Heart left ventricle (tissue), 16 donors: Measurements from ENCODE around the gene HK3. TPM values are rescaled to one million over a fixed set of nuclear protein-coding genes. Genes with fewer than 3 reads are reported as not detected.
A peak's percentile ranks its signal among the peaks of the same experiment; 100 is the strongest.

Experiments used
- ATAC-seq, 4 donors: fragments of 200-7000 bp; cut with Tn5 transposase; one replicate each; pipeline ENCODE4 v1.9.1; 2020 to 2022; ENCODE audit warnings: moderate library complexity in 4 of 4, mild to moderate bottlenecking in 3 of 4, moderate number of reproducible peaks in 1 of 4
- DNase-seq, 5 donors: peaks; one replicate each; pipeline ENCODE4 v3.0.0-alpha.2; 2020
- H3K27ac ChIP-seq, 12 donors: fragments of 200-600 bp; sonication (generic) in 4 of 12; one replicate each; pipeline versions ENCODE4 v1.5.0 to v1.8.0; 2016 to 2022; ENCODE audit warnings: mild to moderate bottlenecking in 2 of 12
- H3K27me3 ChIP-seq, 9 donors: fragments of 200-600 bp; sonication (generic) in 2 of 9; one replicate each; pipeline versions ENCODE4 v1.5.1 to v1.8.0; 2016 to 2022; ENCODE audit warnings: mild to moderate bottlenecking in 3 of 9
- H3K36me3 ChIP-seq, 9 donors: fragments of 200-600 bp; sonication (generic) in 2 of 9; one replicate each; pipeline versions ENCODE4 v1.5.0 to v1.8.0; 2018 to 2022; ENCODE audit warnings: mild to moderate bottlenecking in 2 of 9
- H3K4me1 ChIP-seq, 12 donors: fragments of 200-600 bp; sonication (generic) in 4 of 12; one replicate each; pipeline versions ENCODE4 v1.5.0 to v1.8.0; 2016 to 2022; ENCODE audit warnings: mild to moderate bottlenecking in 3 of 12
- H3K4me3 ChIP-seq, 12 donors: fragments of 200-600 bp; sonication (generic) in 4 of 12; one replicate each; pipeline versions ENCODE4 v1.5.0 to v1.8.0; 2017 to 2022; ENCODE audit warnings: mild to moderate bottlenecking in 9 of 12, moderate library complexity in 4 of 12
- H3K9me3 ChIP-seq, 12 donors: fragments of 200-600 bp; sonication (generic) in 4 of 12; one replicate each; pipeline versions ENCODE4 v1.5.0 to v1.8.0; 2016 to 2022; ENCODE audit warnings: mild to moderate bottlenecking in 1 of 12
- CTCF ChIP-seq, 12 donors: fragments of 200-600 bp; sonication (generic) in 4 of 12; IDR thresholded peaks; one replicate each; pipeline versions ENCODE4 v1.5.0 to v1.8.0; 2018 to 2022; ENCODE audit warnings: antibody characterized with exemption in 12 of 12, mild to moderate bottlenecking in 5 of 12
- POLR2A ChIP-seq, 2 donors: fragments of 450-650 bp; IDR thresholded peaks; one replicate each; pipeline ENCODE4 v1.6.1; 2017; ENCODE audit warnings: antibody characterized with exemption in 2 of 2, mild to moderate bottlenecking in 2 of 2, moderate library complexity in 2 of 2
- WGBS, 4 donors: extraction: QIAGEN DNeasy Blood & Tissue Kit in 2 of 4; methylation state at CpG; one replicate each; pipeline versions ENCODE4 v1.1.5 to v1.1.7; 2013 to 2018; 5-methylcytosine and 5-hydroxymethylcytosine counted together
- intact Hi-C, 10 donors: fragments of 100-400 bp; cut with DNase I; formaldehyde crosslinking; loops; one replicate each; pipeline versions ENCODE4 v1.11.1 to v1.14.2; 2022
- polyA plus RNA-seq, 2 donors: library from polyadenylated mRNA; stranded (reverse); fragments of 200-250 nt; gene quantifications; one replicate each; pipeline ENCODE4 v1.2.3, GENCODE V29; 2013
- total RNA-seq, 9 donors: library from RNA; depleted of rRNA in 2 of 9; stranded (reverse); fragments of >200 nt in 2 of 9; fragmentation: NEBNext Ultra II Directional in 3 of 9; extraction: Animal tissue kit (Norgen Biotek cat#: 25700) in 3 of 9; gene quantifications; one replicate each; pipeline versions ENCODE4 v1.1.0 to v1.2.4, GENCODE V29; 2016 to 2023
- donor health status: ischemic (EF 13 %, LVEDD 7.1; RV severe dilation, severe dysfunction).
- donor health status: healthy with polysubstance abuse.
- donor health status: DM: no; HTN: yes; CAD: no.
- donor health status: DM: no; HTN: no; CAD: no.
- donor health status: ischemic (EF 25% LVEDD 6.9; RV normal size, moderate dysfunction).
- donor health status: ischemic (EF 25% LVEDD 5.7; RV mildly dilated, moderate dysfunction).
- donor health status: healthy.
- donor health status: DM: yes; HTN: yes; CAD: no.
- donor health status: ischemic (EF 35%, LVEDD 5.7; RV mildly dilated, moderate dysfunction).
- donor health status: nonischemic (EF 11% LVEDD 7.7; RV severe dilation, severe dysfunction).
- donor health status: DM: yes; HTN: yes; CAD: no.
- donor health status: PGD.
- donor health status: ischemic (EF 29% LVEDD 5.4; RV normal size, mild dysfunction).
- donor health status: nonischemic (EF 23%, LVEDD 6.1; RV moderate dilation, normal function).

HK3 gene
- total and polyA plus RNA-seq, 11 donors: 0.46 to 44.0 (median 2.5) TPM

DNA sequence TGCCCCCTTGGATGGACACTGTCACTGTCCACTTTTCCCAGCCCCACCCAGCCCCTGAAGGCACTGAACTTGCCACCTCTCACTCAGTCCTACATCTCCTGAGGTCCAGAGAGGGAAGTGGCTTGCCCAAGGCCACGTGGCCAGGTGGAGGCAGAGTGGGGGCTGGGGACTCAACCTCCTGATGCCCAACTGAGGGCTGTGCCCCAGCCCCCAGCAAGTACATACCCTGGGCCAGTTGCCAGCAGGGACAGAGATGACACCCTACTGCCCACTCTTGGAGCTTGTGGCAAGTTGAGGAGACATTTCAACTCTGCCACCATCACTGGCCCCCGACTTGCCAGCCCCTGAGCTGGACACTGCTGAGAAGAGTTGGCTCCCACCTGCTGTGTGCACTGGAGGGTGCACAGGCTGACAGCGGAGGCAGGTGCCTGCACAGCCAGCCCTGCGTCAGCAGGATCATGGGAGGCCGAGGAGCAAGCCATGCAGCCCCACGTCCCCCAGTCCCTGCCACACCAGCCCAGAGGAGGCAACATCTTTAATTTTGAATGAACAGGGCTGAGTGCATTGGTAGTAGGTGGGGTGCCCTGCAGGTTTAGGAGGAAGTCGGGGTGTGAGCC, 49.4 kb downstream of the HK3 start:
- H3K36me3 ChIP-seq: no peaks in the 10 kb centered on the region
- H3K27me3 ChIP-seq: peaks cover 0 to 70% (median 21%) of the 10 kb centered on the region in 9 donors
- intact Hi-C loops: no loop called here
- WGBS, 4 donors: 31 to 73% (median 71%) methylated on average over 2 to 7 of the region's 7 CpGs
- ATAC-seq: no peak
- H3K27ac ChIP-seq: no peak overlapping the region
- TF ChIP-seq CTCF (IDR thresholded peaks at IDR 0.05) (no peak), POLR2A (IDR thresholded peaks at IDR 0.05) (no peak)
- H3K9me3 ChIP-seq: no peaks in the 10 kb centered on the region
- no peaks in the 10 kb centered on the region for H3K4me1 ChIP-seq
- no peak overlapping the region for H3K4me3 ChIP-seq
- DNase-seq: peak in 1 of 5 donors; percentile 6

DNA sequence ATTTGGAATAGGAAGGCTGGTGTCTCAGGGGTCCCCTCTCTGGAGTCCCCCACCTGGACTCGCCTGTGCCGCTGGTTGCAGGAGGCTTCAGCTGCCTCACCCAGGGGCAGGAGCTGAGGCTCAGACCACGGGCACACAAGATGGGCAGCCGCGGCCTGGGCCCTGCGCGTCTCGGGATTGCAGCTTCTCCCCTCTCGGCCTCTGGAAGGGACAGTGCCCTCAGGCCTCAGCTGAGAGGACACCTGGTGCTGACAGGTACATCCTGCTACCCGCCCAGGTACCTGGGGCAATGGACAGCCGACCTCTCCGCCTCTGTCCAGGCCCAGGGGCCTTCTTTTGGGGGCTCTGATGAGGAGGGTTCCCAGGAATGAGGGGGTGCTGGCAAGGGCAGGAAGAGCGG, 50.5 kb downstream of the HK3 start:
- peak in 1 of 5 donors; percentile 18 for DNase-seq
- ATAC-seq: no peak
- no peak for TF ChIP-seq POLR2A (IDR thresholded peaks at IDR 0.05)
- no peak for TF ChIP-seq CTCF (IDR thresholded peaks at IDR 0.05)
- H3K27ac ChIP-seq: no peak overlapping the region
- H3K27me3 ChIP-seq: peaks cover 0 to 76% (median 22%) of the 10 kb centered on the region in 9 donors
- no peaks in the 10 kb centered on the region for H3K36me3 ChIP-seq
- no peaks in the 10 kb centered on the region for H3K9me3 ChIP-seq
- WGBS, 4 donors: 84 to 89% (median 87%) methylated on average over 11 to 13 of the region's 13 CpGs
- H3K4me3 ChIP-seq: no peak overlapping the region
- no peaks in the 10 kb centered on the region for H3K4me1 ChIP-seq
- intact Hi-C loops: no loop called here

GRCh38 chr5:176847726-176848290, 51.3 kb downstream of the HK3 start:
- H3K4me3 ChIP-seq: no peak overlapping the region
- 79 to 85% (median 83%) methylated on average over 13 of the region's 13 CpGs for WGBS, 4 donors
- intact Hi-C loops: no loop called here
- ATAC-seq (no peak), DNase-seq (peak in 1 of 5 donors; percentile 20)
- H3K4me1 ChIP-seq: no peaks in the 10 kb centered on the region
- no peak overlapping the region for H3K27ac ChIP-seq
- TF ChIP-seq POLR2A (IDR thresholded peaks at IDR 0.05) (no peak), CTCF (IDR thresholded peaks at IDR 0.05) (no peak)
- no peaks in the 10 kb centered on the region for H3K9me3 ChIP-seq
- no peaks in the 10 kb centered on the region for H3K36me3 ChIP-seq
- H3K27me3 ChIP-seq: peaks cover 0 to 85% (median 22%) of the 10 kb centered on the region in 9 donors

DNA sequence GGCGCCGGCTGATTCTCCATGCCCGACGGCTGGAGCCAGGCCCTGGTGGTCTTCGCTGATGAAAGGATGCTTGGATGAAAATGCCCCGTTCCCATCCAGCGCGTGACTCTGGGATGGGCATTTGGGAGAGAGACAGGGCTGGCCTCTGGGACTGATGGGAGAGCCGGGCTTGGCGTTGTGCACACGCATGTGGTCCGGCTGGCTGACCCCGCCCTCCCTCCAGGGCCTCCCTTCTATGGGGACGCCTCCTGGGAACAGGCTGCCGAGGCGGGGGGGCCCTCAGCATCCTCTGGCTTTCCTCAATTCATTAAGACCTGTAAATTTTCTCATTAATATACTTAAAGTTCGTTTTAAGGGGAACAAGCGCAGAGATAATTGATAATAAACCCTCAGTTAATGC, 52.0 kb downstream of the HK3 start:
- Histone ChIP-seq H3K4me1 (no peaks in the 10 kb centered on the region), H3K9me3 (no peaks in the 10 kb centered on the region), H3K36me3 (no peaks in the 10 kb centered on the region), H3K27ac (no peak overlapping the region), H3K4me3 (no peak overlapping the region), H3K27me3 (peaks cover 0 to 91% (median 22%) of the 10 kb centered on the region in 9 donors)
- intact Hi-C loops: no loop called here
- ATAC-seq: no peak
- TF ChIP-seq CTCF (IDR thresholded peaks at IDR 0.05) (no peak), POLR2A (IDR thresholded peaks at IDR 0.05) (no peak)
- 49 to 67% (median 56%) methylated on average over 13 to 18 of the region's 18 CpGs for WGBS, 4 donors
- DNase-seq: peak in 1 of 5 donors; percentile 9
